GOT3 (cell line): Measurements from ENCODE around the gene CBFA2T3.
"Not testable (repeated sequence)": the region's sequence is repeated elsewhere in the genome, so short reads cannot be mapped to it uniquely, and the experiment has no call there.

Source experiments
- DNase-seq: peaks from one replicate; lab custom pipeline; 2025; ENCODE audit warnings: mixed read lengths; lab: John Stamatoyannopoulos, UW

Gene CBFA2T3

GRCh38 chr16:88922826-88923410, 54.1 kb downstream of the CBFA2T3 start:
- DNase-seq, result no peak

GRCh38 chr16:88922114-88922825, 54.7 kb downstream of the CBFA2T3 start:
- DNase-seq, result no peak

GRCh38 chr16:88921591-88921990, 55.4 kb downstream of the CBFA2T3 start:
- no peak for DNase-seq

GRCh38 chr16:88920618-88921590, 56.1 kb downstream of the CBFA2T3 start:
- no peak for DNase-seq

- no peak for DNase-seq
These were observed 57.1 kb downstream of the CBFA2T3 start for GRCh38 chr16:88919936-88920335.

- not testable (repeated sequence) for DNase-seq
These were observed 58.1 kb downstream of the CBFA2T3 start for GRCh38 chr16:88918896-88919295.

GRCh38 chr16:88917915-88918627, 58.9 kb downstream of the CBFA2T3 start:
- DNase-seq, result no peak

GRCh38 chr16:88917146-88917914, 59.7 kb downstream of the CBFA2T3 start:
- DNase-seq, result no peak

- DNase-seq, result no peak
These were observed 61.2 kb downstream of the CBFA2T3 start for GRCh38 chr16:88915639-88916327.

- no peak for DNase-seq
These were observed 62.1 kb downstream of the CBFA2T3 start for GRCh38 chr16:88914750-88915368.

- no peak for DNase-seq
These were observed 63.1 kb downstream of the CBFA2T3 start for GRCh38 chr16:88913870-88914269.

GRCh38 chr16:88913001-88913612, 63.9 kb downstream of the CBFA2T3 start:
- DNase-seq, result no peak

- no peak for DNase-seq
These were observed 64.5 kb downstream of the CBFA2T3 start for GRCh38 chr16:88912556-88912955.

- DNase-seq, result no peak
These were observed 65.1 kb downstream of the CBFA2T3 start for GRCh38 chr16:88911946-88912310.

GRCh38 chr16:88911136-88911945, 65.7 kb downstream of the CBFA2T3 start:
- no peak for DNase-seq

GRCh38 chr16:88910284-88911135, 66.5 kb downstream of the CBFA2T3 start:
- no peak for DNase-seq

GRCh38 chr16:88909431-88910210, 67.4 kb downstream of the CBFA2T3 start:
- no peak for DNase-seq
